Large intestine (tissue), 3 donors: ENCODE data around the gene DNAJC25. TPM values are rescaled to one million over a fixed set of nuclear protein-coding genes. Genes with fewer than 3 reads are reported as not detected.

Experiments
- DNase-seq, 2 donors: peaks; one replicate each; pipeline versions ENCODE4 v3.0.0 to v3.0.0-alpha.2; 2013
- H3K27ac ChIP-seq: one replicate; pipeline ENCODE4 v1.5.1; 2013; ENCODE audit warnings: low read length
- H3K27me3 ChIP-seq: 2 replicates; pipeline ENCODE4 v1.6.1; 2013; ENCODE audit warnings: low read length; ENCODE audit not compliant: control insufficient read depth, insufficient read depth
- H3K36me3 ChIP-seq: 2 replicates; pipeline ENCODE4 v1.6.1; 2013; ENCODE audit warnings: low read length; ENCODE audit not compliant: control insufficient read depth, insufficient read depth
- H3K4me1 ChIP-seq: one replicate; pipeline ENCODE4 v1.6.1; 2013; ENCODE audit warnings: low read length; ENCODE audit not compliant: control insufficient read depth, insufficient read depth
- H3K4me3 ChIP-seq: one replicate; pipeline ENCODE4 v1.5.1; 2013; ENCODE audit warnings: low read length
- H3K9me3 ChIP-seq: one replicate; pipeline ENCODE4 v1.6.1; 2013; ENCODE audit warnings: mild to moderate bottlenecking, low read depth, low read length, moderate library complexity; ENCODE audit not compliant: control insufficient read depth
- WGBS: methylation state at CpG from one replicate; pipeline ENCODE4 v1.1.5; 2013; ENCODE audit warnings: low lambda C conversion rate; ENCODE audit not compliant: insufficient coverage; 5-methylcytosine and 5-hydroxymethylcytosine counted together
- polyA plus RNA-seq: library from polyadenylated mRNA; unstranded; fragments of 120-200 nt; gene quantifications from one replicate; pipeline ENCODE4 v1.2.1, GENCODE V29; 2013

DNAJC25 gene
- polyA plus RNA-seq, 1 donor = 12.3 TPM

DNA sequence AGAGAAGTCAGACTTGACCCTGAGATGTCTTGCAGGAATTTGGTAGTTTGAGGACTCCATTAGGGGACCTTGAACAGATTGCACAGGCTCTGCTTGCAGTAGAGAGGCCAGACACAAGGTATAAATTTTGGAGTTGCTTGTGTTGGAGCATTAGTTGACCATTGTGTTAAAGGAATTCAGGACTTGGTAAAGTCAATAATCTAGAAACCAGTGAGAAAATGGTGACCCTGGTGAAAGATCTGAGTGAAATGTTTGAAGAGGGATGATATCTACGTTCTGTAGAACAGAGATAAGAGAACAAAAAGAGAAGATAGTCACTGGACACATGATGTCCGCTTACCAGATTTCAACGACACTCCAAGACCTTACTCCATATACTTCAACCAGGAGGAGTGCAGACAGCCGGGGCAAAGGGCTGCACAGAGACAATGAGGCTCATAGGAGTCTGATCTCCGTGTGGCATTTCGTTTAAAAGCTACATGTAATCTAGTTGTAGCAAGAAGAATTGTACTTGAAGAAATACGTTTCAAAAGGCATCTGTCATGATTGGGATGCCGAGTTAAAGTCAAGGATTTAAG is 13.2 kb downstream of the DNAJC25 start:
- Histone ChIP-seq H3K4me1 (no peaks in the 10 kb centered on the region), H3K9me3 (no peaks in the 10 kb centered on the region), H3K27ac (no peak overlapping the region), H3K27me3 (no peaks in the 10 kb centered on the region), H3K36me3 (peaks cover 15% of the 10 kb centered on the region), H3K4me3 (no peak overlapping the region)
- 100% methylated on average over 1 of the region's 8 CpGs for WGBS
- DNase-seq = no peak

DNA sequence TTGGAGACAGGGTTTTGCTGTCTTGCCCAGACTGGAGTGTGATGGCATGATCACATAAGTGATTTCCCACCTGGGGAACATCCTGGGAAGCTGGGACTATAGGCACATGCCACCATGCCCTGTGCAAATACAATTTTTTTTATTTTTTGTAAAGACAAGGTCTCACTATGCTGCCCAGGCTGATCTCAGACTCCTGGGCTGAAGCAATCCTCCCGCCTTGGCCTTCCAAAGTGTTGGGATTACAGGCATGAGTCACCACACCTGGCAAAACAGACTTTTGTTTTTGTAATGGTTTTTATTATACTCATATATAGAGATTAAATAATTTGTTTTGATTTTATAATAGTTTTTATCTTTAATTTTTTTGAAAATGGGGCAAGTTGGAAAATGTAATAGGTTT is 14.7 kb downstream of the DNAJC25 start:
- Histone ChIP-seq H3K27me3 (no peaks in the 10 kb centered on the region), H3K4me1 (no peaks in the 10 kb centered on the region), H3K36me3 (peaks cover 17% of the 10 kb centered on the region), H3K4me3 (no peak overlapping the region), H3K27ac (no peak overlapping the region), H3K9me3 (no peaks in the 10 kb centered on the region)
- no CpG with 5 or more reads among the region's 1 CpG for WGBS
- DNase-seq = no peak

DNA sequence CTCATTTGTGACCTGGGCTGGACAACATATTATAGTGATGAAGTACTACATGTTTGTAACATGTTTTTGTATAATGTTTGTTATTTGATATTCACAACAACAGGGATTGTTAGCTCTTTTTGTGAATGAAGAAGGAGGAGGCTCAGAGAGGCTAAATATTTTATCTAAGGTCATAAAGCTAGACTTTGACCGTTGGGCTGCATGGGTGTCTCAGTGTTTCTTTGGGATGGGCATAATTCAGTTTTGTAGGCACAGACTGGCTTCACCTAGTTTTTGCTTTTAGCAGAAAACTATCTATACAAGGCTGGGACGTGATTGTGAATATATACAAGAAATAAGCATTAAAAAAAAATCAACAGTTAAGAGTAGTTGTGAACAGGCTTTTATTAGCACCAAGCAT is 15.3 kb downstream of the DNAJC25 start:
- WGBS = 88% methylated on average over 1 of the region's 2 CpGs
- Histone ChIP-seq H3K4me1 (no peaks in the 10 kb centered on the region), H3K4me3 (no peak overlapping the region), H3K27me3 (no peaks in the 10 kb centered on the region), H3K36me3 (peaks cover 17% of the 10 kb centered on the region), H3K27ac (no peak overlapping the region), H3K9me3 (no peaks in the 10 kb centered on the region)
- no peak for DNase-seq

DNA sequence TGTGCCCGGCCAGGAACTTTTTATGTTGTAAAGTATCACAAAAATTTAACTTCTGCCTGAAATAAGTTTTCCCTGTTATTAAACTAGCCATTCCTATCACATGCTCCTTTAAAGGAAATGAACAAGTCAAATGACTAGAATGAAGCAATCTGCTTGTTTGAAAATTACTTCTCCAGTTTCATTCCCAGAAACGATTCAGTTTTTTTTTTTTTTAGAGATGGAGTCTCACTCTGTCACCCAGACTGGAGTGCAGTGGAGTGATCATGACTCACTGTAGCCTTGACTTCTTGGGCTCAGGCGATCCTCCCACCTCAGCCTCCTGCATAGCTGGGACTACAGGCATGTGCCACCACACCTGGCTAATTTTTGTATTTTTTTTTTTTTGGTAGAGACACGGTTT is 16.9 kb downstream of the DNAJC25 start:
- H3K4me3 ChIP-seq = no peak overlapping the region
- WGBS = 100% methylated on average over 1 of the region's 4 CpGs
- H3K36me3 ChIP-seq = peaks cover 17% of the 10 kb centered on the region
- H3K27ac ChIP-seq = no peak overlapping the region
- H3K4me1 ChIP-seq = no peaks in the 10 kb centered on the region
- DNase-seq = no peak
- H3K27me3 ChIP-seq = no peaks in the 10 kb centered on the region
- no peaks in the 10 kb centered on the region for H3K9me3 ChIP-seq

DNA sequence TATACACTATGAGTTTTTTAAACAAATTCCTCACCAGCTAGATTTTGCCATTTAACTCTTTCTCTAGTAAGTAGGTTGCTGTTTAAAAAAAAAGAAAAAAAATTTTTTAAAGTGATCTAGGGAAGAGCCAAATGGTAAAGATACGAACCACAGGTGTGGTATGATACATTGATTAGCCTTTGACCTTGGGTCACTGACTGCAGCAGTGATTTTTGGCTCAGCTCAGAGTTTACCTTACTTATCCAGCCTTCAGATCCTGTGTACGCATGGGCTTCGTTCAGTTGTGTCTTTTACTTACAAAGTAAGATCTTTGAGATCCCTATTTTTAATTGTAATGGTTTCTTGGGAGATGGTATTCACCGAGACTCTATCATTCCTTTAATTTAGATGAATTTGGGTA is 17.9 kb downstream of the DNAJC25 start:
- Histone ChIP-seq H3K27ac (no peak overlapping the region), H3K4me1 (no peaks in the 10 kb centered on the region), H3K4me3 (no peak overlapping the region), H3K9me3 (no peaks in the 10 kb centered on the region), H3K27me3 (no peaks in the 10 kb centered on the region), H3K36me3 (peaks cover 18% of the 10 kb centered on the region)
- DNase-seq = no peak
- 51% methylated on average over 3 of the region's 4 CpGs for WGBS

DNA sequence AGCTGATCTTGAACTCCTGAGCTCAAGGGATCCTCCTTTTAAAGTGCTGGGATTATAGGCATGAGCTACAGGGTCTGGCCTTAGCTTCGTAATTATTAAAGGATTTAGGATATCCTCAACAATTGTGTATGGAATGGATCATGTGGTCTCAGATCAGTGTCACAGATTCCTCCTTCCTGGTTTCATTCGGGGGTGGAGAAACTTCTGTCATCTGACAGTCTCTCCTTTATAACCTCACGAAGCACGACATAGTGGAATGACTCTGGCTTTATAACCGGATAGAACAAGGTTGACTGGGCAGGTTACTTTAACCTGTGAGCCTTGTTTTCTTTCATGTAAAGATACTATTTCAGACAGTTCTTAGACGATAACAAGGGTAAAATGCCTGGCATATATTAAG is 25.9 kb downstream of the DNAJC25 start:
- H3K27me3 ChIP-seq = no peaks in the 10 kb centered on the region
- DNase-seq = peak; percentile 83 to 93
- H3K9me3 ChIP-seq = no peaks in the 10 kb centered on the region
- peaks cover 12% of the 10 kb centered on the region for H3K36me3 ChIP-seq
- peak overlapping the region; percentile 87 for H3K27ac ChIP-seq
- peaks cover 12% of the 10 kb centered on the region for H3K4me1 ChIP-seq
- H3K4me3 ChIP-seq = no peak overlapping the region
- WGBS = no CpG with 5 or more reads among the region's 6 CpGs

DNA sequence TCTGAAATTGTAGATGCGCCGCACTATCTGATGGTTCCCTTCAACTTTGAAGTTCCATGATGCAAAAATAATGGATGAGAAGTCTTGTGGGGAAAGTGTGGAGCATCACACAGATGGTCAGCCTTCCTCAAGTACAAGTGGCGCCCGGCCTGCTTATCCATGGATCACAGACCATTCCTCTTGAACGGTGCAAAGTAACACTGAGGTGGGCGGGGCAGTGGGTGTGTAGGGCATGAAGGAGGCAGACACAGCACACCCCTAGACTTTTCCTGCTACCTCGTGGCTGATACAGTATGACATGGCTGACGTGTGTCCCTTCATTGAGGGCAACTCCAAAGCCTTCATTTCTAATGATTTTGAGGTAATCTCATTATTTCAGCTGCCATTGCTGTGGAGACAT is 27.8 kb downstream of the DNAJC25 start:
- peak in 1 of 2 donors; percentile 60 for DNase-seq
- Histone ChIP-seq H3K27me3 (no peaks in the 10 kb centered on the region), H3K36me3 (peaks cover 10% of the 10 kb centered on the region), H3K27ac (no peak overlapping the region), H3K4me1 (peaks cover 22% of the 10 kb centered on the region), H3K9me3 (no peaks in the 10 kb centered on the region), H3K4me3 (no peak overlapping the region)
- WGBS = no CpG with 5 or more reads among the region's 8 CpGs

DNA sequence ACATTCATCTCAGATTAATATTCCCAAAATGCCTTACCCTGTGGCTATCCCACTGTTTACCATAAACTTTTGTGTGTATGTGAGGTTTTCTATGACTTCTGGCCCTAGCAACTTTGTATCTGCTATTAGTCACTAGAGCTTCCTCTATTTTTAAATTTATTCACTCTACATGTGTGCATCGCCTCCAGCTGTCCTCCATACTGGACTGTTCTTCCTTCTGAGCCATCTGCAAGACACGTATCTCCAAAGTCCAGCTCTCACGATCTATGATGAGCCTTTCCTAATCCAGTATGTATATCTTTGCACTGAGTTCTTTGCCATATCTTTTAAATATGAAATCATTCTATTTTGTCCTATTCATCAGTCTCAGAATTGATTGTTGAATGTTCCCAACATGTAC is 28.6 kb downstream of the DNAJC25 start:
- Histone ChIP-seq H3K36me3 (peaks cover 9% of the 10 kb centered on the region), H3K27me3 (no peaks in the 10 kb centered on the region), H3K9me3 (no peaks in the 10 kb centered on the region), H3K4me3 (no peak overlapping the region), H3K4me1 (peaks cover 22% of the 10 kb centered on the region), H3K27ac (no peak overlapping the region)
- 100% methylated on average over 2 of the region's 3 CpGs for WGBS
- no peak for DNase-seq

DNA sequence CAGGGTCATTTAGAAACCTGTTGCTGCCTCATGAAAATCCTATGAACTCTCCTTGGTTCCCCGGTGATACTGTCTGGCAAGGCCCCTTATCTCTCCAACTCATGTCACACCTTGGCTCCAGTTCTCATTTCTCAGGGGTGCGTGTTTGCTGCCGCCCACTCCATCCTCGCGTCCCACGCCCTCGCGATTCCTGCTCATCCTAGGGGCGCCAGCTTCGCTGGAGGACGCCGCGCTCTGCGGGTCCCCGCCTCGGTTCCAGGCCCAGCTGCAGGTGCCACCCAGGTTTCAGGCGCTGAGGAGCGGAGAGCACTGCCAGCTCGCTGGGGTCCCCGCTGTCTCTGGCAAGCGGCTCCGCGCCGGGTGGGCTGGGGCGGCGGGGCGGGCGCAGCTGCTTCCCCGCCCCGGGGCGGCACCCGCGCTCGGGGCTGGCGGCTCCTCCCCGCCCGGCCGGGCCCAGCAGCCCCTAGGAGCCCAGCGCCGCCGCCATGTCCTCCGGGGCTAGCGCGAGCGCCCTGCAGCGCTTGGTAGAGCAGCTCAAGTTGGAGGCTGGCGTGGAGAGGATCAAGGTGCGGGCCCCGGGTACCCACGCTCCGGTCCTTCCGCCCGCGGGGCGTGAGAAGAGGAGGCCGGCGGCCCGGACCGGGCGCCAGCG is 30.1 kb downstream of the DNAJC25 start, which contains the start of gene GNG10:
Gene GNG10 (plus strand): TSS at position 456 of the 652 bp plus-strand sequence. CDS start 30 bp downstream, at position 486.
- Histone ChIP-seq H3K9me3 (no peaks in the 10 kb centered on the region), H3K36me3 (peaks cover 3% of the 10 kb centered on the region), H3K4me1 (peaks cover 22% of the 10 kb centered on the region), H3K27me3 (no peaks in the 10 kb centered on the region), H3K27ac (peak within 1 kb of the TSS; percentile 72), H3K4me3 (peak within 1 kb of the TSS; percentile 73)
- WGBS = no CpG with 5 or more reads among the region's 61 CpGs
- DNase-seq = peak; percentile 24 to 76

DNA sequence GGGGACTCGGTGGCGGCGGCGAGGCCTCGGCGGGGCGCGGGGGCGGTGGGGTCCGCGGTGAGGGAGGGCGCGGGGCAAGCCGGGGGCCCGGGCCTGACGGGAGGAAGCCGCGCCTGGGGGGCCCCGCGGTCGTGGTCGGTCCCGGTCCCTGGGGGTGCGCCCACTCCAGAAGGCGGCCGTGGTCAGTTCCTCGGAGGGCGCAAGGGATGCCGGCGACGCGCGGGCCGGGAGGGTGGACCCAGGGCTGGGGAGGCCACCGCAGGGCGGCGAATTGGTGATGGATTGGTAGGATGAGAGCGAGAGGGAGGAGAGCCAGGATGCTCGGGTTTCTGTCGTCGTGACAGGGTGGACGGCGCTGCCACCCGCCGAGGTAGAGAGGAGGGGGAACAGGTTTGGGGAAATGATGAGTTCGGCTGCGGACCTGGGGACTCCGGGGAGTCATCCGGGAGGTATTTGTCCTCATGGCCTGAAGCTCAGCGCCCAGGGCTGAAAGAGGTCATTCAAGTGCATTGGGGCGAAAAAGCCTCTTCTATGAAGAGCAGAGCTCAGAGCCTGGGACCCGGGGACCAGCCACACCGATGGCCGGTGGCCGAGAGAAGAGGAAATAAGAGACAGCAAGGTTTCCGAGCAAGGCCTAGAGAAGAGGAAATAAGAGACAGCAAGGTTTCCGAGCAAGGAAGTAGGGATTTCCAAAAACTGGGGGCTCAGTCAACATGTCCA is 30.8 kb downstream of the DNAJC25 start:
- WGBS = no CpG with 5 or more reads among the region's 57 CpGs
- peaks cover 19% of the 10 kb centered on the region for H3K4me1 ChIP-seq
- H3K4me3 ChIP-seq = peak overlapping the region; percentile 73
- no peaks in the 10 kb centered on the region for H3K9me3 ChIP-seq
- H3K27ac ChIP-seq = peak overlapping the region; percentile 68
- H3K36me3 ChIP-seq = peaks cover 7% of the 10 kb centered on the region
- H3K27me3 ChIP-seq = no peaks in the 10 kb centered on the region
- peak; percentile 33 to 60 for DNase-seq
